Heart left ventricle (tissue), 16 donors: ENCODE results near the gene URM1. TPM values are rescaled to one million over a fixed set of nuclear protein-coding genes. Genes with fewer than 3 reads are reported as not detected.

Source experiments
- ATAC-seq, 4 donors: fragments of 200-7000 bp; cut with Tn5 transposase; one replicate each; pipeline ENCODE4 v1.9.1; 2020 to 2022; ENCODE audit warnings: moderate library complexity in 4 of 4, mild to moderate bottlenecking in 3 of 4, moderate number of reproducible peaks in 1 of 4
- DNase-seq, 5 donors: peaks; one replicate each; pipeline ENCODE4 v3.0.0-alpha.2; 2020
- H3K27ac ChIP-seq, 12 donors: fragments of 200-600 bp; sonication (generic) in 4 of 12; one replicate each; pipeline versions ENCODE4 v1.5.0 to v1.8.0; 2016 to 2022; ENCODE audit warnings: mild to moderate bottlenecking in 2 of 12
- H3K27me3 ChIP-seq, 9 donors: fragments of 200-600 bp; sonication (generic) in 2 of 9; one replicate each; pipeline versions ENCODE4 v1.5.1 to v1.8.0; 2016 to 2022; ENCODE audit warnings: mild to moderate bottlenecking in 3 of 9
- H3K36me3 ChIP-seq, 9 donors: fragments of 200-600 bp; sonication (generic) in 2 of 9; one replicate each; pipeline versions ENCODE4 v1.5.0 to v1.8.0; 2018 to 2022; ENCODE audit warnings: mild to moderate bottlenecking in 2 of 9
- H3K4me1 ChIP-seq, 12 donors: fragments of 200-600 bp; sonication (generic) in 4 of 12; one replicate each; pipeline versions ENCODE4 v1.5.0 to v1.8.0; 2016 to 2022; ENCODE audit warnings: mild to moderate bottlenecking in 3 of 12
- H3K4me3 ChIP-seq, 12 donors: fragments of 200-600 bp; sonication (generic) in 4 of 12; one replicate each; pipeline versions ENCODE4 v1.5.0 to v1.8.0; 2017 to 2022; ENCODE audit warnings: mild to moderate bottlenecking in 9 of 12, moderate library complexity in 4 of 12
- H3K9me3 ChIP-seq, 12 donors: fragments of 200-600 bp; sonication (generic) in 4 of 12; one replicate each; pipeline versions ENCODE4 v1.5.0 to v1.8.0; 2016 to 2022; ENCODE audit warnings: mild to moderate bottlenecking in 1 of 12
- CTCF ChIP-seq, 12 donors: fragments of 200-600 bp; sonication (generic) in 4 of 12; IDR thresholded peaks; one replicate each; pipeline versions ENCODE4 v1.5.0 to v1.8.0; 2018 to 2022; ENCODE audit warnings: antibody characterized with exemption in 12 of 12, mild to moderate bottlenecking in 5 of 12
- POLR2A ChIP-seq, 2 donors: fragments of 450-650 bp; IDR thresholded peaks; one replicate each; pipeline ENCODE4 v1.6.1; 2017; ENCODE audit warnings: antibody characterized with exemption in 2 of 2, mild to moderate bottlenecking in 2 of 2, moderate library complexity in 2 of 2
- WGBS, 4 donors: extraction: QIAGEN DNeasy Blood & Tissue Kit in 2 of 4; methylation state at CpG; one replicate each; pipeline versions ENCODE4 v1.1.5 to v1.1.7; 2013 to 2018; 5-methylcytosine and 5-hydroxymethylcytosine counted together
- intact Hi-C, 10 donors: fragments of 100-400 bp; cut with DNase I; formaldehyde crosslinking; loops; one replicate each; pipeline versions ENCODE4 v1.11.1 to v1.14.2; 2022
- polyA plus RNA-seq, 2 donors: library from polyadenylated mRNA; stranded (reverse); fragments of 200-250 nt; gene quantifications; one replicate each; pipeline ENCODE4 v1.2.3, GENCODE V29; 2013
- total RNA-seq, 9 donors: library from RNA; depleted of rRNA in 2 of 9; stranded (reverse); fragments of >200 nt in 2 of 9; fragmentation: NEBNext Ultra II Directional in 3 of 9; extraction: Animal tissue kit (Norgen Biotek cat#: 25700) in 3 of 9; gene quantifications; one replicate each; pipeline versions ENCODE4 v1.1.0 to v1.2.4, GENCODE V29; 2016 to 2023
- donor health status: ischemic (EF 13 %, LVEDD 7.1; RV severe dilation, severe dysfunction).
- donor health status: healthy with polysubstance abuse.
- donor health status: DM: no; HTN: yes; CAD: no.
- donor health status: DM: no; HTN: no; CAD: no.
- donor health status: ischemic (EF 25% LVEDD 6.9; RV normal size, moderate dysfunction).
- donor health status: ischemic (EF 25% LVEDD 5.7; RV mildly dilated, moderate dysfunction).
- donor health status: healthy.
- donor health status: DM: yes; HTN: yes; CAD: no.
- donor health status: ischemic (EF 35%, LVEDD 5.7; RV mildly dilated, moderate dysfunction).
- donor health status: nonischemic (EF 11% LVEDD 7.7; RV severe dilation, severe dysfunction).
- donor health status: DM: yes; HTN: yes; CAD: no.
- donor health status: PGD.
- donor health status: ischemic (EF 29% LVEDD 5.4; RV normal size, mild dysfunction).
- donor health status: nonischemic (EF 23%, LVEDD 6.1; RV moderate dilation, normal function).

Gene URM1
- total and polyA plus RNA-seq, 11 donors, result 30.2 to 85.6 (median 45.4) TPM

GRCh38 chr9:128391956-128392301, 20.8 kb downstream of the URM1 start:
- intact Hi-C loops, result no loop called here
- H3K9me3 ChIP-seq, result no peaks in the 10 kb centered on the region
- peaks cover 0 to 61% (median 37%) of the 10 kb centered on the region in 9 donors for H3K36me3 ChIP-seq
- no peak overlapping the region for H3K4me3 ChIP-seq
- H3K27me3 ChIP-seq, result peaks cover 0 to 19% (median 0%) of the 10 kb centered on the region in 9 donors
- TF ChIP-seq POLR2A (IDR thresholded peaks at IDR 0.05) (no peak), CTCF (IDR thresholded peaks at IDR 0.05) (no peak)
- DNase-seq (no peak), ATAC-seq (no peak)
- 90 to 93% (median 91%) methylated on average over 21 of the region's 21 CpGs for WGBS, 4 donors
- no peak overlapping the region for H3K27ac ChIP-seq
- peaks cover 0 to 11% (median 3%) of the 10 kb centered on the region in 12 donors for H3K4me1 ChIP-seq

GRCh38 chr9:128392302-128393144, 21.3 kb downstream of the URM1 start:
- Histone ChIP-seq H3K4me3 (no peak overlapping the region), H3K27me3 (peaks cover 0 to 20% (median 0%) of the 10 kb centered on the region in 9 donors), H3K36me3 (peaks cover 0 to 55% (median 31%) of the 10 kb centered on the region in 9 donors), H3K4me1 (peaks cover 0 to 17% (median 7%) of the 10 kb centered on the region in 12 donors), H3K27ac (no peak overlapping the region), H3K9me3 (no peaks in the 10 kb centered on the region)
- DNase-seq (no peak), ATAC-seq (no peak)
- intact Hi-C loops, result no loop called here
- no peak for TF ChIP-seq CTCF (IDR thresholded peaks at IDR 0.05)
- no peak for TF ChIP-seq POLR2A (IDR thresholded peaks at IDR 0.05)
- WGBS, 4 donors, result 79 to 87% (median 84%) methylated on average over 34 to 88 of the region's 88 CpGs

- H3K27ac ChIP-seq, result no peak overlapping the region
- H3K27me3 ChIP-seq, result peaks cover 0 to 27% (median 0%) of the 10 kb centered on the region in 9 donors
- H3K36me3 ChIP-seq, result peaks cover 0 to 48% (median 24%) of the 10 kb centered on the region in 9 donors
- H3K9me3 ChIP-seq, result no peaks in the 10 kb centered on the region
- no peak for TF ChIP-seq POLR2A (IDR thresholded peaks at IDR 0.05)
- no peak for TF ChIP-seq CTCF (IDR thresholded peaks at IDR 0.05)
- no peak for DNase-seq
- intact Hi-C loops, result no loop called here
- H3K4me1 ChIP-seq, result peaks cover 0 to 22% (median 8%) of the 10 kb centered on the region in 12 donors
- 61 to 77% (median 70%) methylated on average over 37 to 56 of the region's 56 CpGs for WGBS, 4 donors
- ATAC-seq, result no peak
- no peak overlapping the region for H3K4me3 ChIP-seq
These were observed 22.1 kb downstream of the URM1 start for GRCh38 chr9:128393145-128393775.

GRCh38 chr9:128393970-128394369, 22.8 kb downstream of the URM1 start:
- intact Hi-C loops, result no loop called here
- ATAC-seq, result no peak

More at GRCh38 chr9:128393970-128394369, 22.8 kb downstream of the URM1 start:
- no peaks in the 10 kb centered on the region for H3K9me3 ChIP-seq
- DNase-seq, result no peak
- H3K27ac ChIP-seq, result no peak overlapping the region
- peaks cover 0 to 41% (median 17%) of the 10 kb centered on the region in 9 donors for H3K36me3 ChIP-seq
- no peak overlapping the region for H3K4me3 ChIP-seq
- H3K4me1 ChIP-seq, result peaks cover 0 to 22% (median 8%) of the 10 kb centered on the region in 12 donors
- peaks cover 0 to 30% (median 0%) of the 10 kb centered on the region in 9 donors for H3K27me3 ChIP-seq
- WGBS, 4 donors, result 53 to 71% (median 57%) methylated on average over 4 to 7 of the region's 7 CpGs
- TF ChIP-seq POLR2A (IDR thresholded peaks at IDR 0.05), result no peak
- no peak for TF ChIP-seq CTCF (IDR thresholded peaks at IDR 0.05)
